HG03521 (cell line): ENCODE measurements around the gene CDHR5.

Source experiments
- ATAC-seq: cut with Tn5 transposase; IDR thresholded peaks from one replicate; pipeline ENCODE4 v1.9.1; 2021; ENCODE audit warnings: mild to moderate bottlenecking, moderate library complexity; ENCODE audit not compliant: unreplicated experiment

Gene CDHR5

DNA sequence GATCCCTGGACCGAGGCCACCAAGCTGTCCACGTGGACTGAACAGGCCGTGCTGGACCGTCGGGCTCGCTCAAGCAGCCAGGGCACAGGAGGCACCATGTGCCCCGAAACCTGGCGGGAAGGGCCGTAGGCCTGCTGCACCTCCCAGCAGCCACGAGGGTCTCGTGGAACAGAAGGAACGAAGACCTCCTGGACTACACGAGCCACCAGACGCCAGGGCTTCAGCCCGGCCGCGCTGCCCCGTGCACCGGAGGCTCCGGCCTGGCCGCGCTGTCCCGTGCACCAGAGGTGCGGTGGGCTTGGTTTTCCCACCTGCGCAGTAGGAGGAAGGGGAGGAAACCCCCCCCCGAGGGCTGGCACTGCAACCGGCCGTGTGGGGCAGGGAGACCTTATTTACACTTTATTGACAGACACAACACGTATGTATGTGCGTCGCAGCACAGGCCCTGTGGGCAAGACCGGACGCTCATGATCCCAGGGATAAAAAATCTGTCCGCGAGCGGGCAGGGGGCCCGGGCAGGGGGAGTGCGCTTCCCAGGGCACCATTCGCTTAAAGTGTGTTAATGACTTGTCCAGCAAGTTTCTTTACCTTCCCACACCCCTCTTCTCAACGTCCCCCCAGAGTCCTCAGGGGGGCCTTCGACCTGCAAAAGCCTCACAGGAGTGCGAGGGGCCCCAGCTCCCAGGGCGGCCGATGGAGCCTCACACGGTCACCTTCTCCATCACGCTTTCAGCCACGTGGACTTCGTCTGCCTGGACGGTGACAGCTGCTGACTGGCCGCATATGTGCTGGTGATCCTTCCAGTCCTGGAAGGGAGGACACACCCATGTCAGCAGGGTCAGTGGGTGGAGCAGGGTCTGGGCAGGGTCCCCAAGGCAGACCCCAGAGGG, 19.3 kb upstream of the CDHR5 start:
- no peak for ATAC-seq

DNA sequence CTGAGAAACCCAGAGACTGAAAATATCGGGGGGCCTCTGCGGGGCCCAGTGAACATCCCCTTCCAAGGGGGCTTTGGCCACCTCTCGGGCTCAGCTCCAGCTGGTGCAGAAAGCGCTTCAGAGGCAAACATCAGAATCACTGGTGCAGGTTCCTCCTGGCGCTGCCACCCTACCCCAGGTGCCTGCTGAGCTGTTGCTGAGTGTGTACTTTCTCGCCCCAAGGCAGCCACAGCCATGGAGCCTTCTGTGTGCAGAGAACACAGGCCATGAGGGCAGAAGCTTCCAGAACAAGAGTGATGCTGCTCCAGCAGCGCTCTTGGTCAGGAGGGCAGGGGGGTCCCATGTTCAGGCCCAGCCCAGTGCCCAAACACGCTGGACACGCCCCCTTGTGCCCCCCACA, 18.6 kb upstream of the CDHR5 start:
- no peak for ATAC-seq

- ATAC-seq = no peak
These were observed 17.1 kb upstream of the CDHR5 start for GRCh38 chr11:641806-642370.

DNA sequence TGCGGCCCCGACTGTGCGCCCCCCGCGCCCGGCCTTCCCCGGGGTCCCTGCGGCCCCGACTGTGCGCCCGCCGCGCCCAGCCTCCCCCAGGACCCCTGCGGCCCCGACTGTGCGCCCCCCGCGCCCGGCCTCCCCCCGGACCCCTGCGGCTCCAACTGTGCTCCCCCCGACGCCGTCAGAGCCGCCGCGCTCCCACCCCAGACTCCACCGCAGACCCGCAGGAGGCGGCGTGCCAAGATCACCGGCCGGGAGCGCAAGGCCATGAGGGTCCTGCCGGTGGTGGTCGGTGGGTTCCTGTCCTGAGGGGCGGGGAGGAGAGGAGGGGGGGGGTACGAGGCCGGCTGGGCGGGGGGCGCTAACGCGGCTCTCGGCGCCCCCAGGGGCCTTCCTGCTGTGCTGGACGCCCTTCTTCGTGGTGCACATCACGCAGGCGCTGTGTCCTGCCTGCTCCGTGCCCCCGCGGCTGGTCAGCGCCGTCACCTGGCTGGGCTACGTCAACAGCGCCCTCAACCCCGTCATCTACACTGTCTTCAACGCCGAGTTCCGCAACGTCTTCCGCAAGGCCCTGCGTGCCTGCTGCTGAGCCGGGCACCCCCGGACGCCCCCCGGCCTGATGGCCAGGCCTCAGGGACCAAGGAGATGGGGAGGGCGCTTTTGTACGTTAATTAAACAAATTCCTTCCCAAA, 15.4 kb upstream of the CDHR5 start:
- no peak for ATAC-seq

- ATAC-seq = no peak
These were observed 14.7 kb upstream of the CDHR5 start for GRCh38 chr11:639332-639955.

- no peak for ATAC-seq
These were observed 14.0 kb upstream of the CDHR5 start for GRCh38 chr11:638631-639331.

DNA sequence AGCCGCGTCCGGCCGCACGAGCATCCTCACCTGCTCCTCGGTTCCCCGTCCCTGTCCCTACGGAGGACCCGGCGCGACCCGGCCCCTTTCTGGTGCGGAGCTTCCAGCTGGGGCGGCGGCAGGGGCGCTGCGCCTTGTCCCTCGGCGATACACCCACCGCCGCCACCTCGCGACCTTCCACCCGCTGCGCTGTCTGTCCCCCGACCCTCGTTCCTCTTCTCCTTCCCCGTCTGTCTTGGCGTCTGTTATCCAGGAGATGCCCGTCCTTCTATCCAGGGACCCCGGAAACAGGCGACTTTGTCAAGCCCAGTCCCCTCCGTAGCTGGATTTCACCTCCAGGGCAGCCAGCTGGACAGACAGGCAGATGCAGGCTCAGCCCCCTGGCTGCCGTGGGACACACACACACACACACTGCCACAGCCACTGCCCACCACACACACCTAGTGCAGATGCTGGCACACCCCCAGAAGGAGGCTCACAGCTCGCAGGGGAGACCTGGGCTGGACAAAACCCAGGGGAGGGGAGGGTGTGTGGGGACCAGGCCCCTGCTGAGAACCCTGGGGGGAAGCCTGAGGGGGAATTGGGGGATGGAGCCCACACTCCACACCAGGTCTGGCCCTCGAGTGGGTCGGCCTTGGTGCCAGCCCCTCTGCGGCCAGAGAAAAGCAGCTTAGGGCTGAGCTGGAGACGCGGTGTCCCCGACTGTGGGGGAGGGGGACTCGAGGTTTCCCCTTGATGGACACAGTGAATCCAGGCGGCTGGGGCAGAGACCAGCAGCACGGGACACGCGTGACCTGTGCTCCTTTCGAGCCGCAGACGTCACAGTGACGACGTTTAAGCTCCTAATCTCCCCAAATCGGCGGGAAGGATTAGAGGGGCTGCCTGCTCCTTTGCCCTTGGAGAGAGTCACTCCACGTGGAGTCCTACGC, 13.1 kb upstream of the CDHR5 start:
- ATAC-seq = no peak

- no peak for ATAC-seq
These were observed 12.5 kb upstream of the CDHR5 start for GRCh38 chr11:637333-637592.

- ATAC-seq = no peak
These were observed 12.0 kb upstream of the CDHR5 start, which contains the start of gene DRD4 for GRCh38 chr11:636511-637332. TSS of gene DRD4 (plus strand) at chr11:637269. CDS start at chr11:637305, 36 bp downstream.

- ATAC-seq = no peak
These were observed 11.3 kb upstream of the CDHR5 start for GRCh38 chr11:635945-636510.

- ATAC-seq = no peak
These were observed 6.1 kb upstream of the CDHR5 start for GRCh38 chr11:630871-631270.

DNA sequence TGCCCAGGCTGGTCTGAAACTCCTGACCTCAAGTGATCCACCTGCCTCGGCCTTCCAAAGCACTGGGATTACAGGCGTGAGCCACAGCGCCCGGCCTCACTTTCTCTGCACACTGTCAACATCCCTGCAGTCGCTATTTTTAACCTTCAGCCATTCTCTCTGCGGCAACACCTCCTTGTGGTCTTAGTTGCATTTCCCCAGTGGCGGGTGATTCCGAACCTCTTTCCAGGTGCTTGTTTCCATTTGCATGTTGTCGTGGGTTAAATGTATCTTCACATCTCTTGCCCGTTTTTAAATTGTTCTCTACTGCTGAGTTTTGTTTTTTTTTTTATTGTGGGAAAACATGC, 4.5 kb upstream of the CDHR5 start:
- ATAC-seq = no peak

DNA sequence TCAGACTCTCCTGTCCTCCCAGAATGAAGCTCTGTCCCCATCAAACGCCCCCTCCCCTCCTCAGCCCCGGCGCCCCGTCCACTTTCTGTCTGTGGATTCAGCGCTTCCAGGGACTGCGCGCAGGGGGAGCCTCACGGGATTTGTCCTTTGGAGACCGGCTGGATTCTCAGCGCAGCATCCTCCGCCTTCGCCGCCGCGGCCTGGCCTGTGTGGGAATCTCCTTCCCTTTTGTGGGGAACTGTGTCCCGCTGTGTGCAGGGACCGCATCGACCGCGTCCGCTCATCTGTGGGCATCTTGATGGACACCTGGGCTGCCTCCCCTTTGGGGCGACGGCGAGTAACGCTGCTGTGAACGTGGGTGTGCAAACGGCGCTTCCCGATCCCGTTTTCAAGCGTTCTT, 3.3 kb upstream of the CDHR5 start:
- no peak for ATAC-seq

DNA sequence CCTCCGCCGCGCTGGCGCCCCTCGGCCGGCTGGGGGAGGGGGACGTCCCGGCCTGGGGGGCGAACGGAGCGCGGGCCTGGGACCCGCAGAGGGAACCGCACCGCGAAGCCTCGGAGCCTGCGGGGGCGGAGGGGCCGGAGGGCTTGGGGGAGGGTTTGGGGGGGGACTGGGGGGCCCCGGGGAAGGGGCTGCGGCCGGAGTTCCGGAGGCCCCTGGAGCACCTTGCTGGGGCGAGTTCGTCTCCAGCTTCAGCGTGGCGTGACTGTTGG, 2.5 kb upstream of the CDHR5 start:
- ATAC-seq = no peak

GRCh38 chr11:626475-627307, 1.9 kb upstream of the CDHR5 start, which contains the start of gene SCT:
TSS of gene SCT (minus strand) at chr11:627181. CDS start at chr11:627143, 38 bp downstream.
- ATAC-seq = no peak

DNA sequence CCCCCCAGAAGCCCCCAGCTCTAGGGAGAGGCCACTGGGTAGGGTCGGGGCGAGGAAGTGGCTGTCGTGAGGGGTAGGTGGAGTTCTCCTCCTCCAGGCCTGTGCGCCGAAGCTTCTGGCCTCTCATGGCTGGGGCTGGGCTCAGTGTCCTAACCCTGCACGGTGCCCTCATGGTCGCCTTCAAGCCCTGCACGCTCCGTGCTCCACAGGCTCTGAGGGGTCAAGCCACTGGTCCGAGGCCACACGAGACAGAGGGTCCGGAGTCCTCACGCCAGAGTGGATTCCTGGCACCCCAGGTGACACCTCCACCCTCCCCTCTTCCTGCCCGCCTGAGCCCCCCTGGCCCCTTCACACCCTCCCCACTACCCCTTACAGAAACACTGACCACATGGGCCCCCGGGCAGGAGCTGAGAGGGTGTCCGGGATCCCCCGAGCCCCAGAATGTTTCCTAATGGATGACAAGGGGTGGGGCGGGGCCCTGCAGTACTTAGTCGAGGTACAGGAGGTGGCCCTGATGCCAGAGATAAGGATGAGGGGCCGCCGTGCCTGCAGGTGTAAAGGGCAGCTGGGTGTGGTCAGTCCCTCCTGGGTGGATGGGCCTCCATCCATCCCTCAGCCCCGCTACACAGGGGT, 997 bp upstream of the CDHR5 start:
- no peak for ATAC-seq

- ATAC-seq = no peak
These were observed 603 bp downstream of the CDHR5 start for GRCh38 chr11:623999-624704.
